Activated CD4-positive, CD25-positive, alpha-beta regulatory T cell treated with anti-CD3 and anti-CD28 coated beads, Interleukin-2, amount 50 U/mL, for 16 hours (primary cell): ENCODE data around the gene PDLIM1.

Experiments
- DNase-seq: peaks from one replicate; pipeline ENCODE4 v3.0.0-alpha.2; 2020; ENCODE audit warnings: low read depth, low spot score

PDLIM1 gene

DNA sequence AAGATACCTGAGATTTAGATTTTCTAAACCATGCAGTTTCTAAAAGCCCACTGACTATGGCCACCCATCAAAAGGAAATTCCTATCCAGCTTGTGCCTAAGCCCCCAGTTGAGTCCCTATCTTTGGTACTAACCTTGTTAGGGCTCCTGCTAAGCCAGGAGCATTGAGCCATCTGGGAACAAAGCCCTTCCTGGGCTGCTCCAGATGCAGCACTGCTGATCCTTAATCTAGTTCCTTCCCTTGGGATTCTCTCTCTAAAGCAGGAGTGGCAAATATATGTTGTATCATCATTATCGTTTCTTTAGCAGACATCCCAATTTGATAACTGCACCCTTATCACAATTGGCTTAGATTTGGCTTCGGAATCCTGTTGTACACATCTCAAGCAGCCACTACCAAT, 24.7 kb upstream of the PDLIM1 start:
- DNase-seq, result no peak

DNA sequence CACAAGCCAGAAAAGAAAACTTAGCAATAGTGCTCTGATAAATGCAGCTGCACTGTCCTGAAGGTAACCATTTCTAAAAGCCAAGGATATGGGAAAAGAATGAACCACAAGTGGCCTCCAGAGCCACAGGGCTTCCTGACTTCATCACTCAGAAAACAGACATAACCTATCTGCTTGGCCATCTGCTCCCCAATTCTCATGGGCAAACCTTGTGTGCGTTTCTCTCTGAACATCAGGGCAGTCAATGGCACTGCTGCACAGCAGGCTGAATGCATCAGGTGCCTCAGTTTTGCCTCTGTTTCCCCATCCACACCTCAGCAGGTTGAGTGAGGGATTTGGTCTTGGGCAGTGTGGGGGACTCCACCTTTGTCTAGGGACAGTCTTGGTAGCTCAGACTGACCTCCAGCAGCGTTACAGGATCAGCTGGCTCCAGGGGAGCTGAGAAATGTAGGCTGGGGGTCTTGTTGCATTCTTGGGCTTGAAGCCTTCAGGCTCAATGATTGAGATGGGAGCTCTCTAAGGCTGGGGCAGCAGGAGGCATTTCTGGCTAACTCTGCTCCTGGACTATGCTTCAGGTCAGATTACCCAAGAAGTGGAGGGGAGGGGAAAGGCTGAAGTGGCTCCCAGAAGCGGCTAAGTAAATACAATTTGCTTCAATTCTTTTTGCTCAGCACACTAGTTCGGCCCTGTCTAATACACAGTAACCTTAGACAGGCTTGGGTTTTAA, 23.6 kb upstream of the PDLIM1 start:
- no peak for DNase-seq

- DNase-seq, result no peak
Measured at GRCh38 chr10:95312986-95313495, 22.2 kb upstream of the PDLIM1 start.

GRCh38 chr10:95312257-95312656, 21.5 kb upstream of the PDLIM1 start:
- DNase-seq, result no peak

GRCh38 chr10:95309958-95310357, 19.2 kb upstream of the PDLIM1 start:
- no peak for DNase-seq

- no peak for DNase-seq
Measured at GRCh38 chr10:95308389-95309302, 17.8 kb upstream of the PDLIM1 start.

DNA sequence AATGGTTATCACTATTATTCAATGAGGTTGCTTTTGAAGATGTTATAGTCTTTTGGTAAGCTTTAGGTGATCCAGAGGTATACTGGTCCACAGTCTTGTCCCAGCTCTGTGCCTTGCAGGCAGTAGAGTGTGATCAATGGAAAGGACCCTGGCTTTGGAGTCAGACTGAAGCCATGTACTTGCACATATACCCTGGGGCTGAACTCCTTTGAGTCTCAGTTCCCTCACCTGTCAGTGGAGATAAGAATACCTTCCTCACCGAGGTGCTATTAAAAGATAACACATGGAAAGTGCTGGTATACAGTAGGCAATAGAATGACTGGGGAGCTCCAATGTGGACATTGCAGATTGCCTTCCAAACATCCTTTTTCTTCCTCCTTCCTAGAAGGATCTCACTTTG, 16.0 kb upstream of the PDLIM1 start:
- DNase-seq, result no peak

GRCh38 chr10:95306318-95306650, 15.5 kb upstream of the PDLIM1 start:
- DNase-seq, result no peak

DNA sequence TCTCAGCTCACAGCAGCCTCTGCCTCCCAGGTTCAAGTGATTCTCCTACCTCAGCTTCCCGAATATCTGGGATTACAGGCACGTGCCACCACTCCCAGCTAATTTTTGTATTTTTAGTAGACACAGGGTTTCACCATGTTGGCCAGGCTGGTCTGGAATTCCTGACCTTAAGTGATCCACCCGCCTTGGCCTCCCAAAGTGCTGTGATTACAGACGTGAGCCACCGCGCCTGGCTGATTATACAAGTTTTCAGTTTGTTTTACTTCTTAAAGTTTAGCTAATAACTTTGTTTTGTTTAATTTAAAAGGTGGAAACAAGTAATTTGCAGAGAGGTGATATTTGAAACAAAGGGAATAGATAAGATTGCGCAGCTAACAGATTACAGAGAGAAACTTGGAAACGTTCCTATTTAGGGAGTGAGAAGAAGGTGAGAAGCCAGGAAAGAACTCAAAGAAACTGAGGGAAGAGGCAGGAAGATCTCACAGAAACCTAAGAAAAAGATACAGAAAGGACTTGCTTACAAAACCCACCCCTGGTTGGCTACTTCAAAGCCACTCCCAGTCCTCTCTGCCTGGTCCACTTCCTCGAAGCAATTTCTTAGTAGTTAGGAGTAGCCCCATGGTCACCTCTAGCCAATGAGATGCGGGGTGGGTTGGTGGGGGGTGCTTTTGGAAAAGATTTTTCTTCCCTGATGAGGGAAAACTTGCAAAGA, 15.0 kb upstream of the PDLIM1 start:
- DNase-seq, result no peak

- no peak for DNase-seq
Measured at GRCh38 chr10:95304976-95305375, 14.2 kb upstream of the PDLIM1 start.

DNA sequence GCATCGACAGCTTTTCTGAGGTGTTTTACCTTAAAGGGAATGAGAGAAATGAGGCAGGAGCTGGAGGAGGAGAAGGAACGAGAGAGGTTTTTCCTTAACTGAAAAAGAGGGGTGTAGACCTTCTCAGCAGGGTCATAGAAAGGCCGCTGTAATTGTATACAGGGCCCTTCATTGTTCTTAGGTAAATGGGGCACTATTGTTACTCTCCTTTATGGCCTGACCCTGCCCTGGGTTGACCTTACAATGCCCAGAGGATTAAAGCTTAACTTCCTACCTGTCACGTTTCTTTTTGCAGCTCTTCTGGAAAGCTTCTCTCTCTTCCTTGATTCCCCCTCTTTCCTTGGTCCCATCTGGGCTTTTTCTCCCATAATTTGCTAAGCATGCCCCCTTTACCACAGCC, 13.7 kb upstream of the PDLIM1 start:
- no peak for DNase-seq

GRCh38 chr10:95303950-95304349, 13.1 kb upstream of the PDLIM1 start:
- DNase-seq, result no peak

GRCh38 chr10:95303535-95303934, 12.7 kb upstream of the PDLIM1 start:
- no peak for DNase-seq

- DNase-seq, result no peak
Measured at GRCh38 chr10:95300022-95300539, 9.3 kb upstream of the PDLIM1 start.

- no peak for DNase-seq
Measured at GRCh38 chr10:95297402-95297801, 6.6 kb upstream of the PDLIM1 start.

GRCh38 chr10:95296764-95297163, 6.0 kb upstream of the PDLIM1 start:
- DNase-seq, result no peak

- no peak for DNase-seq
Measured at GRCh38 chr10:95295031-95295755, 4.4 kb upstream of the PDLIM1 start.

- no peak for DNase-seq
Measured at GRCh38 chr10:95293631-95294030, 2.8 kb upstream of the PDLIM1 start.

GRCh38 chr10:95291365-95292039, 699 bp upstream of the PDLIM1 start:
- DNase-seq, result no peak

GRCh38 chr10:95289921-95290421, 832 bp downstream of the PDLIM1 start:
- DNase-seq, result no peak
